NB4 (cell line): ENCODE measurements around the gene YPEL3.

Experiments used
- DNase-seq: peaks from one replicate; pipeline ENCODE4 v3.0.0; 2010; ENCODE audit warnings: low read depth
- H3K4me3 ChIP-seq: one replicate; pipeline ENCODE4 v1.5.1; 2011; ENCODE audit warnings: mild to moderate bottlenecking, low read depth, low read length, moderate library complexity
- MYC ChIP-seq: IDR thresholded peaks from 2 replicates; pipeline ENCODE4 v1.6.1; 2011; ENCODE audit warnings: low read depth, low read length
- POLR2A ChIP-seq: IDR thresholded peaks from 2 replicates; pipeline ENCODE4 v1.6.1; 2011; ENCODE audit warnings: mild to moderate bottlenecking; ENCODE audit not compliant: insufficient read length; ENCODE audit errors: extremely low read depth
- TF ChIP-seq, protein P1 (sequence below): IDR thresholded peaks from one replicate; pipeline ENCODE4 v1.5.1; 2012; ENCODE audit warnings: low read depth, low read length
- TF ChIP-seq, protein P2 (sequence below): IDR thresholded peaks from 2 replicates; pipeline ENCODE4 v1.6.1; 2011; ENCODE audit warnings: low read depth, low read length

The YPEL3 gene

DNA sequence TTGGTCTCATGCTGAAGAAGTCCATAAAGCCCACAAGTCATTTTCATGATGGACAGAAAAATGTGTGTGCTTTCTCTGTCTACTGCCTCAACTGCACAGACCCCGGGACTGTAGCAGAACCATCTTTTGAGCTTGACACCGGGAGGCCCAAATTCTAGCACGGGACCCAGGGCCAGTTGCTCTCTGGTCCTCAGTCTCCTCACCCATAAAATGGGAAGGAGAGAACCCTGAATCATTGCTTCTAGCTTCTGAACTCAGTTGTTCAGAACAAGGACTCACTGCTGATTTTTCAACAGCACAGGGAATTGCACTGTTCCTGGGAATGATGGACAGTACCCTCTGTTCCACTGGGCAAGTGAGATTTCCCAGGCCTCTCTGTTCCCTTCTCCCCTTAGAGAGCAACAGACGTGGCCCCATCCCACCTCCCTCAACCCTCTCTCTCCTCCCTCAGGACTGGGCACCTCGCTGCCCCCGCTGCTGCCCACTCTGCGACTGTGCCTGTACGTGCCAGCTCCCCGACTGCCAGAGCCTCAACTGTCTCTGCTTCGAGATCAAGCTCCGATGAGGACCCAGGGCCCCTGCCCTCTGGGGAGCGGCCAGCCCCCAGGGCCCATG, 32.6 kb downstream of the YPEL3 start:
- peak overlapping the region; percentile 92 for H3K4me3 ChIP-seq
- no peak for DNase-seq
- TF ChIP-seq, protein P1, sequence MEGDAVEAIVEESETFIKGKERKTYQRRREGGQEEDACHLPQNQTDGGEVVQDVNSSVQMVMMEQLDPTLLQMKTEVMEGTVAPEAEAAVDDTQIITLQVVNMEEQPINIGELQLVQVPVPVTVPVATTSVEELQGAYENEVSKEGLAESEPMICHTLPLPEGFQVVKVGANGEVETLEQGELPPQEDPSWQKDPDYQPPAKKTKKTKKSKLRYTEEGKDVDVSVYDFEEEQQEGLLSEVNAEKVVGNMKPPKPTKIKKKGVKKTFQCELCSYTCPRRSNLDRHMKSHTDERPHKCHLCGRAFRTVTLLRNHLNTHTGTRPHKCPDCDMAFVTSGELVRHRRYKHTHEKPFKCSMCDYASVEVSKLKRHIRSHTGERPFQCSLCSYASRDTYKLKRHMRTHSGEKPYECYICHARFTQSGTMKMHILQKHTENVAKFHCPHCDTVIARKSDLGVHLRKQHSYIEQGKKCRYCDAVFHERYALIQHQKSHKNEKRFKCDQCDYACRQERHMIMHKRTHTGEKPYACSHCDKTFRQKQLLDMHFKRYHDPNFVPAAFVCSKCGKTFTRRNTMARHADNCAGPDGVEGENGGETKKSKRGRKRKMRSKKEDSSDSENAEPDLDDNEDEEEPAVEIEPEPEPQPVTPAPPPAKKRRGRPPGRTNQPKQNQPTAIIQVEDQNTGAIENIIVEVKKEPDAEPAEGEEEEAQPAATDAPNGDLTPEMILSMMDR: no peak
- TF ChIP-seq MYC (no peak), POLR2A (no peak)
- TF ChIP-seq, protein P2, sequence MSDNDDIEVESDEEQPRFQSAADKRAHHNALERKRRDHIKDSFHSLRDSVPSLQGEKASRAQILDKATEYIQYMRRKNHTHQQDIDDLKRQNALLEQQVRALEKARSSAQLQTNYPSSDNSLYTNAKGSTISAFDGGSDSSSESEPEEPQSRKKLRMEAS: no peak

DNA sequence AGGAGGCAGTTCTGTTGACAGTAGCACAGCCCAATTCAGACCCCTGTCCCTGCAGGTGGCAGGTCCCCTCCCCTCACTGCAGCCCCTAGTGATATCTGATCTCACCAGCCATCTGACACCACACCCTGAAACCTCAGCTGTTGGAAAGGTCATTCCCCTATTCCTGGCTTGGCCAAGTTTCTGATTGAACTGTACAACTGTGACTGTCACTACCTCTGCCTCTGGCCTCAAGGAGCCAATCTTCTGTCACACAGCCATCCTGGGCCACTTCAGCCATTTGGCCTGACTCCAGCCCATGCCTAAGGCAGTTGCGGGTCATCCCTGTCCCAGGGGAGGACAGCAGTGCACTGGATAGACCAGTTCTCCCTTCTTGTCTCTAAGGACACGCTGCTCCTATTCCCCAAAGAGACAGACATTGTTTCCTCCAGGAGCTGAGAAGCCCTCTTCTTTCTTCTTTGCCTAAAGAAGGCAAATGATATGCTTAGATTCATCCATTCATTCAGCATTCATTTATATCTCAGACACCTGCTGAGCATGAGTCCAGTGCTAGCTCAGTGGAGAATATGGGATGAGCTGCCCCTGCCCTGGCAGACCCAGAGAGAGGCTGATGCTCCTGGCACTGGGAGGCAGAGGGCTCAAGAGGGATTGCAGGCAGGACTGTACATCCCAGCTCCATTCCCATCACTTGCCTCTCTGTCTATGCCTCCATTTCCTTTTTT, 35.0 kb downstream of the YPEL3 start:
- TF ChIP-seq, protein P1: no peak
- TF ChIP-seq MYC (no peak), POLR2A (no peak)
- TF ChIP-seq, protein P2: no peak
- H3K4me3 ChIP-seq: no peak overlapping the region
- DNase-seq: no peak

DNA sequence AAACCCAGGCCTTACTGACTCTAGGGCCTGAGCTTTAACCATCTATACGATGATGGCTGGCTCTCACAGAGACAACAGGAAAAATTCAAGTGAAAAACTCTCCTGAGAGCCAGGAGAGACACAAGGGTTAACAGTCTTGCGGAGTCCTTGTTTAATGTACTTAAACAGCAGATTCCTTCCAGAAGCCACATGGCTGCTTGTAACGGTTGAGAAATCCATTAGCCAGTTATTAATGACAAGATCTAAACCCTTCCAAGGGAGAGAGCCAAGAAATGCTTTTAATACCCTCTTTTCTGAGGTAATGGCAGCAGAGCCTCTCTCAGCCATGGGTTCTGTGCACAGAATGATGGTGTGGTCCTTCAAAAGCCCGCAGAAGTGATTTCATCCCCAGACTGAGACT, 35.7 kb downstream of the YPEL3 start:
- TF ChIP-seq, protein P2: no peak
- TF ChIP-seq, protein P1: no peak
- no peak for TF ChIP-seq POLR2A
- no peak for TF ChIP-seq MYC
- H3K4me3 ChIP-seq: no peak overlapping the region
- DNase-seq: no peak

DNA sequence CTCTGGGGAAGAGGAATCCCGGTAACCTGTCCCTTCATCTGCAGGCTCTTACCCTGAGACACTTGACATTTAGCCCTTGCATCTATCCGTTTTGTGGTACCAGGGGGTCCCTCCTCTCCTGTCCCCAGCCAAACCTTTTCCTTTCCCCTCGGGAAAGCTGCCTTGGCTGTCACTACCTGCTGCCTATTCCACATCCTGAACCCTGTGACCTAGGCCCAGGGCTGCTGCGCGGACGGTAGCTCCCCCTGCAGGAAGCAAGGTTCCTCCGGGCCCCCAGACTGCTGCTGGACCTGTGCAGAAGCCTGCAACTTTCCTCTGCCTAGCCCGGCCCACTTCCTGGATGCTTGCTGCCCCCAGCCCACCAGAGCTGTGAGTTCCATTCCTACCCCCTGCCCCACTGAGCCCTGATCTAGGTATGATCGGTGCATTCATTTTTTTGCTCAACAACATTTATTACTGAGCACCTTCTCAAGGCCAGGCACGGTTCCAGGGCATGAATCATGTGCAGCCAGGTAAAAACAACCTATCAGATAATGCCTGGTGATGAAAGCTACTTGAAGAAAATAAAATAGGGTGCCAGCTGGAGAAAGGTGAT, 41.0 kb downstream of the YPEL3 start:
- DNase-seq: peak; percentile 59
- H3K4me3 ChIP-seq: no peak overlapping the region
- TF ChIP-seq POLR2A: no peak
- TF ChIP-seq, protein P1: peak; percentile 68

DNA sequence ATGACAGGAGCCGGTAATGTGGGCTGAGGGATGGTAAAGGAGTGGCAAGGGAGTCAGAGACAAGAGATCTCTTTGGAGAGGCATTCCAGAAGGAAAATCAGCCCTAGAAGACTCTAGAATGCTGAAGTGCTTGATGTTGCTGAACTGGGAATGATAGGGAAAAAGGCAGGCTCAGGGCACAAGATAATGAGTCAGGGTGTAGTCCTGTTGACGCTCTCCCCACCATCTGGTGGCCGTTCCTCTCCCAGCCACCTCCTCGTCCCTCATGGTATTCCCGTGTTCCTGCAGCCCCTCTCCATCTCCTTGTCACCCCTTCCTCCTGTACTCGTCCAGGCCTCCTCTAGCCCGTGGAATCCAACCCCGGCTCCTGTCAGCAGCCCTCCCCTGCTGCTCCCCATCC, 41.6 kb downstream of the YPEL3 start:
- no peak for DNase-seq
- no peak overlapping the region for H3K4me3 ChIP-seq
- TF ChIP-seq, protein P1: no peak
- TF ChIP-seq, protein P2: no peak
- no peak for TF ChIP-seq MYC
